Ovary (tissue), 9 donors: Measurements from ENCODE around the gene LGSN. TPM values are rescaled to one million over a fixed set of nuclear protein-coding genes. Genes with fewer than 3 reads are reported as not detected.
"Not testable (repeated sequence)": the region's sequence is repeated elsewhere in the genome, so short reads cannot be mapped to it uniquely, and the experiment has no call there.

Source experiments
- DNase-seq, 5 donors: peaks; one replicate each; pipeline ENCODE4 v3.0.0-alpha.2; 2019 to 2020
- H3K27ac ChIP-seq, 2 donors: fragments of 200-600 bp; one replicate each; pipeline versions ENCODE4 v1.5.1 to v1.8.0; 2019 to 2022
- H3K27me3 ChIP-seq: fragments of 200-600 bp; one replicate; pipeline ENCODE4 v1.8.0; 2022
- H3K36me3 ChIP-seq: fragments of 200-600 bp; sonication (generic); one replicate; pipeline ENCODE4 v1.5.1; 2019
- H3K4me1 ChIP-seq: one replicate; pipeline ENCODE4 v1.8.1; 2013; ENCODE audit warnings: mild to moderate bottlenecking, moderate library complexity; ENCODE audit not compliant: insufficient read depth
- H3K4me3 ChIP-seq: fragments of 200-600 bp; sonication (generic); one replicate; pipeline ENCODE4 v1.5.1; 2017
- H3K9me3 ChIP-seq, 2 donors: fragments of 200-600 bp in 1 of 2; sonication (generic) in 1 of 2; one replicate each; pipeline versions ENCODE4 v1.5.1 to v1.8.1; 2013 to 2019; ENCODE audit warnings: mild to moderate bottlenecking in 1 of 2, moderate library complexity in 1 of 2
- CTCF ChIP-seq, 3 donors: fragments of 450-650 bp in 2 of 3; fragments of 200-600 bp in 1 of 3; IDR thresholded peaks; one replicate each; pipeline versions ENCODE4 v1.5.1 to v1.8.0; 2016 to 2022; ENCODE audit warnings: antibody characterized with exemption in 3 of 3, mild to moderate bottlenecking in 1 of 3
- EP300 ChIP-seq: sonication (generic); formaldehyde crosslinking; IDR thresholded peaks from one replicate; pipeline ENCODE4 v1.6.1; 2017; ENCODE audit warnings: antibody characterized with exemption
- POLR2A ChIP-seq: fragments of 450-650 bp; IDR thresholded peaks from one replicate; pipeline ENCODE4 v1.6.1; 2017; ENCODE audit warnings: antibody characterized with exemption, mild to moderate bottlenecking, moderate library complexity
- WGBS, 3 donors: extraction: QIAGEN DNeasy Blood & Tissue Kit in 1 of 3; methylation state at CpG; one replicate each; pipeline versions ENCODE4 v1.1.5 to v1.1.7; 2013 to 2017; 5-methylcytosine and 5-hydroxymethylcytosine counted together
- intact Hi-C, 4 donors: fragments of 100-400 bp; cut with DNase I; formaldehyde crosslinking; loops; one replicate each; pipeline versions ENCODE4 v1.11.0 to v1.15.1; 2022 to 2023
- polyA plus RNA-seq, 2 donors: library from polyadenylated mRNA; stranded (reverse); fragments of 200-250 nt in 1 of 2; fragments of 350-450 nt in 1 of 2; fragmentation: Illumina TruSeq in 1 of 2; extraction: RNeasy Lipid Tissue Mini Kit (QIAGEN cat#74804) in 1 of 2; gene quantifications; one replicate each; pipeline ENCODE4 v1.2.3, GENCODE V29; 2013 to 2014
- total RNA-seq, 7 donors: library from RNA; depleted of rRNA in 2 of 7; stranded (reverse); fragments of >200 nt in 2 of 7; fragmentation: NEBNext Ultra II Directional in 3 of 7; extraction: Animal tissue kit (Norgen Biotek cat#: 25700) in 3 of 7; gene quantifications; one replicate each; pipeline versions ENCODE4 v1.1.0 to v1.2.4, GENCODE V29; 2016 to 2023
- donor health status: DM: no; HTN: no; CAD: no; lungs with moderate emphysema.
- donor health status: DM: no; HTN: no; CAD: no.
- donor health status: Bipolar disorder and iron deficiency.
- donor health status: DM: yes; HTN: yes; CAD: no.
- donor health status: DM: no; HTN: no; CAD: no.
- donor health status: DM: yes; HTN: yes; CAD: no.

Gene LGSN
- total and polyA plus RNA-seq, 9 donors: 0.08 TPM; not detected in 8

- Histone ChIP-seq H3K4me3 (no peak overlapping the region), H3K36me3 (no peaks in the 10 kb centered on the region), H3K27ac (no peak overlapping the region), H3K27me3 (no peaks in the 10 kb centered on the region), H3K4me1 (peaks cover 3% of the 10 kb centered on the region), H3K9me3 (no peaks in the 10 kb centered on the region)
- intact Hi-C loops: no loop called here
- WGBS, 3 donors: 48 to 58% (median 52%) methylated on average over 3 of the region's 3 CpGs
- TF ChIP-seq POLR2A (no peak), EP300 (no peak), CTCF (IDR thresholded peaks at IDR 0.05) (no peak)
- no peak for DNase-seq
Measured at GRCh38 chr6:63348836-63349235, 29.1 kb upstream of the LGSN start.

GRCh38 chr6:63347599-63347998 lies 27.8 kb upstream of the LGSN start:
- no peaks in the 10 kb centered on the region for H3K36me3 ChIP-seq
- no peak for TF ChIP-seq POLR2A
- TF ChIP-seq CTCF (IDR thresholded peaks at IDR 0.05): no peak
- no peak for TF ChIP-seq EP300
- intact Hi-C loops: no loop called here
- no peaks in the 10 kb centered on the region for H3K27me3 ChIP-seq
- H3K27ac ChIP-seq: no peak overlapping the region
- no peak overlapping the region for H3K4me3 ChIP-seq
- WGBS, 3 donors: 25 to 37% (median 33%) methylated on average over 2 of the region's 2 CpGs
- H3K9me3 ChIP-seq: no peaks in the 10 kb centered on the region
- peaks cover 3% of the 10 kb centered on the region for H3K4me1 ChIP-seq
- no peak for DNase-seq

- TF ChIP-seq CTCF (IDR thresholded peaks at IDR 0.05) (no peak), EP300 (no peak), POLR2A (no peak)
- H3K4me3 ChIP-seq: no peak overlapping the region
- intact Hi-C loops: no loop called here
- H3K27ac ChIP-seq: no peak overlapping the region
- H3K9me3 ChIP-seq: no peaks in the 10 kb centered on the region
- no peaks in the 10 kb centered on the region for H3K27me3 ChIP-seq
- 79 to 86% (median 84%) methylated on average over 7 of the region's 7 CpGs for WGBS, 3 donors
- H3K36me3 ChIP-seq: no peaks in the 10 kb centered on the region
- DNase-seq: no peak
- H3K4me1 ChIP-seq: no peaks in the 10 kb centered on the region
Measured at GRCh38 chr6:63346217-63346835, 26.5 kb upstream of the LGSN start.

- intact Hi-C loops: no loop called here
- H3K4me3 ChIP-seq: no peak overlapping the region
- DNase-seq: no peak
- H3K36me3 ChIP-seq: no peaks in the 10 kb centered on the region
- no peaks in the 10 kb centered on the region for H3K4me1 ChIP-seq
- no peaks in the 10 kb centered on the region for H3K9me3 ChIP-seq
- H3K27ac ChIP-seq: no peak overlapping the region
- no peaks in the 10 kb centered on the region for H3K27me3 ChIP-seq
- TF ChIP-seq POLR2A (no peak), CTCF (IDR thresholded peaks at IDR 0.05) (no peak), EP300 (no peak)
Measured at GRCh38 chr6:63340351-63340750, 20.6 kb upstream of the LGSN start.

- H3K4me1 ChIP-seq, H3K9me3 ChIP-seq, H3K36me3 ChIP-seq, H3K4me3 ChIP-seq, DNase-seq, H3K27me3 ChIP-seq, intact Hi-C loops, H3K27ac ChIP-seq: not testable (repeated sequence)
- WGBS, 3 donors: 57 to 71% (median 70%) methylated on average over 2 of the region's 2 CpGs
Measured at GRCh38 chr6:63334652-63335051, 14.9 kb upstream of the LGSN start.
